ENCODE measurements around the gene ACADS.
A peak's percentile ranks its signal among the peaks of the same experiment; 100 is the strongest.

GRCh38 chr12:120725151-120725658 is 421 bp upstream of the ACADS start:
- TF ChIP-seq CTCF (IDR thresholded peaks at IDR 0.05) = no peak
- no peak for TF ChIP-seq EZH2 (IDR thresholded peaks at IDR 0.05)
- TF ChIP-seq EZH2phosphoT487 (IDR thresholded peaks at IDR 0.05) = peak; percentile 29

Data from neural progenitor cell (in vitro differentiated cells).